CD4-positive, alpha-beta T cell treated with Interleukin-4 for 4 hours (primary cell): ENCODE data around the gene GNA14.
"Not testable (repeated sequence)": the region's sequence is repeated elsewhere in the genome, so short reads cannot be mapped to it uniquely, and the experiment has no call there.

ENCODE experiments used
- DNase-seq: peaks from one replicate; pipeline ENCODE4 v3.0.0-alpha.2; 2020

GNA14 gene

GRCh38 chr9:77587042-77587441, 61.1 kb downstream of the GNA14 start:
- no peak for DNase-seq

- DNase-seq: no peak
Observed at GRCh38 chr9:77586591-77586990, 61.5 kb downstream of the GNA14 start.

- no peak for DNase-seq
Observed at GRCh38 chr9:77585335-77585786, 62.8 kb downstream of the GNA14 start.

GRCh38 chr9:77584927-77585326, 63.2 kb downstream of the GNA14 start:
- not testable (repeated sequence) for DNase-seq

- no peak for DNase-seq
Observed at GRCh38 chr9:77582961-77583576, 65.1 kb downstream of the GNA14 start.

GRCh38 chr9:77582525-77582924, 65.6 kb downstream of the GNA14 start:
- no peak for DNase-seq

DNA sequence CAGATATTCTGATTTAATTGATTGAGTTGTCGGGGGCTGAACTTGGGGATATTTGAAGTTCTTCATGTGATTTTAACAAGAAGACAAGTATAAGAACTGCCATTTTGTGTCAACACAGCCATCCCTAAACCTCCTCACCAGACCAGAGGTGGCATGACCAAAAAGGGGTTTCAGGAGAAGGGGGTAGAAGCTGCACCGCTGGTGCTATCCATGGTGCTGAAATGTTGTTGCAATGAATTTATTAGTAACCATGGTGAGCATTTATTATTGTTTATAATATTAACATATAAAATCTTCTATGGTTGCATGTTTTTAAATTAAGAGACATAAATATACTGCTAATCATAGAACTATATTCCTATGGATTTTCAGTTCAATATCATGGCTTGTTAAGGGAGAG, 72.3 kb downstream of the GNA14 start:
- DNase-seq: no peak

DNA sequence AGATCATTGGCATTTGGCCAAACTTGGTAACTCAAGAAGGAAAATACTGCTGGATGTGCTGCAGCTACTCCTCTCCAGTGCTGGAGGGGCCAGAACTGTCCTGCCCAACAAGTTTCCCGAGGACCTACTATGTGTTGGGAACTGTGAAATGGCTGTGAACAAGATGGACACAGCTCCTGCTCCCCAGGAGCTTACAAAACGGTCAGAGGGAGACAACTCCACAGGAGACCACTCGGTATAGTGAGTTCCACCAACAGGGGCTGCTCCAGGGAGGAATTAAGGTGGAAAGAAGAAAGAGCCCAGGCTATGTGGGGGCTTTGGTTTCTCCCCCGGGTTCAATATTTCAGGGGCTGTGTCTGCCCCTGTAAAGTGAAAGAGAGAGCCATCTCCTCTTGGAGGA, 78.8 kb downstream of the GNA14 start:
- DNase-seq: no peak

DNA sequence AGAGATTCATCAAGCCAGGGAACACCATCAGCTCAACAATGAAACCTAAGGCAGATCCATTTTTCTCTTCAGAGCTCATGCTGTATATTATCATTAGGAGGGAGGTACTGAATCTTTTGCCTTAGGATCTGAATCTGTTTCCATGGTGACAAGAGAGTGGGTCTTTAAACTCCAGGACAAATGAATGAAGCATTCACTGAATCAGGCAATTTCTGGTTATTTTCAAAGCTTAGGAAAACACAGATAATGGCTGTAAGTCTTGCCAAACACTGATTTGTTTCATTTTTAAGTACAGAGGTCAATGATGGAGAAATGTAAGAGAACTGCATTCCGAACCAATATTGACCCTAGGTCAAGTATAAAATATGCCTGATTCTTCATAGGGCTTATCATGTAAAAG, 84.9 kb downstream of the GNA14 start:
- no peak for DNase-seq

GRCh38 chr9:77562019-77562748, 85.9 kb downstream of the GNA14 start:
- DNase-seq: no peak

DNA sequence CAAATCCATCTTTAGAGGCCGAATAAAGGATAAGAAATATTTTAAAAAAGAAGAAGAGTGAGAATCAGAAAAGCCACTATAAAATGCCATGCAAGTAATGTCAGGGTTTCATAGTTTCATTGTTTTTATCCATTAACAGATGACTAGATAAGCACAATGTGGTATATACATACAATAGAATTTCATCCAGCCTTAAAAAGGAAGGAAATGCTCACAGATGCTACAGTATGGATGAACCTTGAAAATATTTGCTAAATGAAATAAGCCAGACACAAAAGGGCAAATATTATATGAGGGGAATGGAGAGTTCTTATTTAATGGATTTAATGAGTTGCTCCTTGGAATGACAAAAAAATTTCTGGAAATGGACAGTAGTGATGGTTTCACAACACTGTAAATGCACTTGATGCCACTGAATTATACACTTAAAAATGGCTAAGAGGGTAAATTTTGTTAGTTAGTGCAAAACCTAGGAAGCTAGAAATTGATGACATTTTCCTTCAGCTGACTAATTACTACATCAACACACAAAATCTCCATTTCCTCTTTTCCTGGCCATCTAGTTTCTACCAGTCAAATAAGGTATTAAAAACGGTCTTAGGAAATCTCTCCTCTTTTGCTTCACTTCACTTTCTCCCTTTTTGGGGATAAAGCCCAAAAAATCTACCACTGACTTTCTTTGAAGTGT, 86.6 kb downstream of the GNA14 start:
- DNase-seq: no peak

GRCh38 chr9:77556396-77556795, 91.7 kb downstream of the GNA14 start:
- no peak for DNase-seq

DNA sequence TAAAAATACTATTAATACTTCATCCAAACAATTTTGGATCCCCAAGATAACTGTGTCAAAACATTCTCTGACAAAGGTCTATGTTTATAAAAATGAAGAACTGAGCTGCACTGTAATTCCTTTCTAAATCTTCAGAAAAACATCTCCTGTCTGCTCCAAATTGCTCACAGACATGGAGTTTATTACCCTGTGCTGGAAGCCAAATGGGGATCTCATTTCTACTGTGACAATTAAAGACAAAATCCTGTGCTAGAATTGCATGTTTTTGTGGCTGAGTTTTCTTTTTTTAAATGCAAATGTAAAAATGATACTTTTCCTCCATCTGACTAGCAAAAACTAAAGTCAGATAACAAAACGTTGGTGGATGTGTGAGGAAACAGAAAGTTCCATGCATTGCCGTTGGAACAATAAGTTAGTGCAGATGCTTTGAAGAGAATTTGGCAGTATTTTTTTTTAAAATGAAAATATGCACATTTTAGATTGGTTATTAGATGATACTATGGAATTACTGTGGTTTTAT, 93.5 kb downstream of the GNA14 start:
- DNase-seq: no peak

DNA sequence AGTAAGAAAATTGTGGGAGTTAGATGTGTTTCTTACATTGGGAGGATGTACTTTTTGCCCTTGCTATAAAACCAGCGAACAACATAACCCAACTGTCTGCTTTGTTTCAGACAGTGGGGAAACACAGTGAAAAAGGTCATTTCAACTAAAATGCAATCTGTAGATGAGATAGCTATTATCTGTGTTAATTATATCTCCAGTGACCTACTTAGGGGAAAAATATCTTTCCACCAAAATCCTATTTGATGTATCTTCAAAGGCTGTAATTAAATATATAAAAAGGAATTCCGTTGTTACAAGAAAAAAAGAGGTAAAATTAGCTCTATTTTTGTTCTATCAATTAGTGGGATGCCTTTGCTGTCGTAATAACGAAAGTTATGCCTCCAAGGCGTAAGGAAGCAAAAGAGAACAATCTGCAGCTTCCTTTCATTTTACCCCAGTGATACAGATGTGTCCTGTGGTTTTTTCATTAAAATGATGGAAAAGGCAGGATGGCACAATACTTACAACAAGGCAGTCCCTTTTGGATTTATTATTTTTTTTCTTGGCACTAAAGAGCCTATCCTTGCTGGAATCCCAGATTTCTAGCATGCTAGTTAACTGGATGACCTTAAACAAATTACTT, 100.9 kb downstream of the GNA14 start:
- DNase-seq: no peak

DNA sequence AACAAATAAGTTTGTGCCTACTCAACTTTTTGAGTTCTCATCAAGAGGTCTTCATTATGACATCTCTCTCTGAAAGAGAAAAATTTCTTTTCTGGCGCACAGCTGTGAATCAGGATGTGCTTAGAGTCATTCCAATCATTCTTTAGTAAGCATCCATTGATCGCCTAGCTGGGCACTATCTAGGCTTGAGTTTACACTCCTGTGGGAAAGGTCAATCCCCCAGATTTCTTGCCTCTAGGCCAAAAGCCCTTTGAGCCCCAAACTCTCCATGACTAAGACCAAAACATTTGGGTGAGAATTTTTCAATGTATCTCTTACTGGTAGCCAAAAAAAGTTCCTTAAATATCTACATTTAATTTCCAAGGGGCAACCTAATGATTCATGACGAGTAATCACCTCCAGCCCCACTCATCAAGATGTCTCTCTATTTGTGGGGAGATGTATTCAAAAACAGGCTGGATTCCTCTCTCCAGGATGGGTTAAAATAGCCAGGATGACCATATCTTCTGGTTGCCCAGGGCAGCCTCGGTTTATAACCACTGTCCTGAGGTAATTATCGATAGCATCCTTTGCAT, 101.7 kb downstream of the GNA14 start:
- no peak for DNase-seq

- no peak for DNase-seq
Observed at GRCh38 chr9:77544546-77544945, 103.6 kb downstream of the GNA14 start.

- DNase-seq: no peak
Observed at GRCh38 chr9:77543131-77543822, 104.8 kb downstream of the GNA14 start.

GRCh38 chr9:77541600-77541999, 106.5 kb downstream of the GNA14 start:
- DNase-seq: no peak

DNA sequence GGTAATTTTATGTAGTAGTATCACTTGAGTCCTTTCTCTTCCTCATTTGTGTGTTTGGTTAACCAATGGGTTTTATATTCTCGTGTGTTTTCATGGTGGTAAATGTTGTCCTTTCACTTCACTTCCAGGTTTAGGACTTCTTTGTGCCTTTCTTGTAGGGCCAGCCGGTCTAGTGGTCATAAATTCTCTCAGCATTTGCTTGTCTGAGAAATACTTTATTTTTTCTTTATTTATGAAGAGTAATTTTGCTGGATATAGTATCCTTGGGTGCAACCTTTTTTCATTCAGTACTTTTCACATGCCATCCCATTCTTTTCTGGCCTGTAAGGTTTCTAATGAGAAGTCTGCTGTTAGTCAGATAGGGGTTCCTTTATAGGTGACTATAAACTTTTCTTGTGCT, 107.1 kb downstream of the GNA14 start:
- DNase-seq: no peak

GRCh38 chr9:77534376-77535057, 113.6 kb downstream of the GNA14 start:
- DNase-seq: no peak

- DNase-seq: no peak
Observed at GRCh38 chr9:77533671-77534070, 114.5 kb downstream of the GNA14 start.

DNA sequence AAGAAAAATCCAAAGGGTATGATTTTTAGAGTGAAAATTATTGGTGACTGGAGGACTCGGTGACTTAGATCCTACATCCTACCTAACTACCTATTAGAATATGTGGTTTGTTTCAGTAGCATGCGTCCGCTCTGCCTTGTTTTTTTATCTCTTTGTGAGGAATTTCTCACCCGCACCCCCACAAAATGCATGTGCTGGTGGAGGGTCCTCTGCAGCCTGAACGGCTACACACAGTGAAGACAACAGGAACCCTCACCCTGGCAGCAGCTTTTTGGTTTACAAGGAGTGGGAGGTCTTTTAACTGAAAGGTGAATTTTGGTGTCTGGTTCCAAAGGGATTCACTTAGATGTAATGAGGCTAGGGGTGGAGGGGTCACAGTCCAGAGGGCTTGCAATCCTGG, 115.5 kb downstream of the GNA14 start:
- no peak for DNase-seq
